ENCODE data around the gene CCDC69. TPM values are rescaled to one million over a fixed set of nuclear protein-coding genes. Genes with fewer than 3 reads are reported as not detected.

Gene CCDC69
- total RNA-seq, 1 experiment from 2014 or later: 2.8 TPM

GRCh38 chr5:151189151-151189550, 34.7 kb downstream of the CCDC69 start:
- BruUV-seq (replicated peaks): no TSS peak
- POLR2A ChIA-PET: no interaction called here

GRCh38 chr5:151186538-151186937, 37.4 kb downstream of the CCDC69 start:
- ChIA-PET CTCF (interaction anchor here (0.5 to 2.5 kb wide), 5 partner anchors 21 to 524 kb away, joined by 3 to 11 read pairs (median 7); no protein-coding TSS in a partner anchor), POLR2A (no interaction called here)
- Mint-ChIP-seq H3K27ac (ENCODE audit: low read depth, unreplicated experiment) (no peak overlapping the region), H3K9me3 (ENCODE audit: unreplicated experiment) (peaks cover 29% of the 10 kb centered on the region), H3K36me3 (ENCODE audit: insufficient read depth, unreplicated experiment) (peaks cover 6% of the 10 kb centered on the region), H3K4me3 (ENCODE audit: unreplicated experiment) (no peak overlapping the region), H3K4me1 (ENCODE audit: insufficient read depth, unreplicated experiment) (no peaks in the 10 kb centered on the region), H3K27me3 (ENCODE audit: insufficient read depth, unreplicated experiment) (no peaks in the 10 kb centered on the region)
- TF ChIP-seq, protein P1, sequence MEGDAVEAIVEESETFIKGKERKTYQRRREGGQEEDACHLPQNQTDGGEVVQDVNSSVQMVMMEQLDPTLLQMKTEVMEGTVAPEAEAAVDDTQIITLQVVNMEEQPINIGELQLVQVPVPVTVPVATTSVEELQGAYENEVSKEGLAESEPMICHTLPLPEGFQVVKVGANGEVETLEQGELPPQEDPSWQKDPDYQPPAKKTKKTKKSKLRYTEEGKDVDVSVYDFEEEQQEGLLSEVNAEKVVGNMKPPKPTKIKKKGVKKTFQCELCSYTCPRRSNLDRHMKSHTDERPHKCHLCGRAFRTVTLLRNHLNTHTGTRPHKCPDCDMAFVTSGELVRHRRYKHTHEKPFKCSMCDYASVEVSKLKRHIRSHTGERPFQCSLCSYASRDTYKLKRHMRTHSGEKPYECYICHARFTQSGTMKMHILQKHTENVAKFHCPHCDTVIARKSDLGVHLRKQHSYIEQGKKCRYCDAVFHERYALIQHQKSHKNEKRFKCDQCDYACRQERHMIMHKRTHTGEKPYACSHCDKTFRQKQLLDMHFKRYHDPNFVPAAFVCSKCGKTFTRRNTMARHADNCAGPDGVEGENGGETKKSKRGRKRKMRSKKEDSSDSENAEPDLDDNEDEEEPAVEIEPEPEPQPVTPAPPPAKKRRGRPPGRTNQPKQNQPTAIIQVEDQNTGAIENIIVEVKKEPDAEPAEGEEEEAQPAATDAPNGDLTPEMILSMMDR (IDR thresholded peaks at IDR 0.05; ENCODE audit: unreplicated experiment): no peak
- DNase-seq (ENCODE audit: unreplicated experiment): no peak
- BruUV-seq (replicated peaks): no TSS peak
- intact Hi-C loops (cut with micrococcal nuclease): no loop called here

More at GRCh38 chr5:151189151-151189550, 34.7 kb downstream of the CCDC69 start:
- TF ChIP-seq, protein P1 (IDR thresholded peaks at IDR 0.05; ENCODE audit: unreplicated experiment): no peak
- peaks cover 33% of the 10 kb centered on the region for H3K9me3 Mint-ChIP-seq (ENCODE audit: unreplicated experiment)
- no peaks in the 10 kb centered on the region for H3K36me3 Mint-ChIP-seq (ENCODE audit: insufficient read depth, unreplicated experiment)
- H3K27ac Mint-ChIP-seq (ENCODE audit: low read depth, unreplicated experiment): no peak overlapping the region
- DNase-seq (ENCODE audit: unreplicated experiment): no peak
- CTCF ChIA-PET: interaction anchor here (0.6 to 2.2 kb wide), 4 partner anchors 24 to 74 kb away, joined by 4 to 7 read pairs (median 6); no protein-coding TSS in a partner anchor
- intact Hi-C loops (cut with micrococcal nuclease): no loop called here
- H3K4me3 Mint-ChIP-seq (ENCODE audit: unreplicated experiment): no peak overlapping the region
- no peaks in the 10 kb centered on the region for H3K27me3 Mint-ChIP-seq (ENCODE audit: insufficient read depth, unreplicated experiment)
- no peaks in the 10 kb centered on the region for H3K4me1 Mint-ChIP-seq (ENCODE audit: insufficient read depth, unreplicated experiment)

GRCh38 chr5:151186052-151186451, 37.8 kb downstream of the CCDC69 start:
- Mint-ChIP-seq H3K9me3 (ENCODE audit: unreplicated experiment) (peaks cover 24% of the 10 kb centered on the region), H3K27ac (ENCODE audit: low read depth, unreplicated experiment) (no peak overlapping the region), H3K4me1 (ENCODE audit: insufficient read depth, unreplicated experiment) (no peaks in the 10 kb centered on the region), H3K36me3 (ENCODE audit: insufficient read depth, unreplicated experiment) (peaks cover 6% of the 10 kb centered on the region), H3K27me3 (ENCODE audit: insufficient read depth, unreplicated experiment) (no peaks in the 10 kb centered on the region), H3K4me3 (ENCODE audit: unreplicated experiment) (no peak overlapping the region)
- POLR2A ChIA-PET: no interaction called here
- BruUV-seq (replicated peaks): no TSS peak
- TF ChIP-seq, protein P1 (IDR thresholded peaks at IDR 0.05; ENCODE audit: unreplicated experiment): no peak
- intact Hi-C loops (cut with micrococcal nuclease): no loop called here
- CTCF ChIA-PET: interaction anchor here (0.6 to 2.5 kb wide), 3 partner anchors 21 to 60 kb away, joined by 3 to 11 read pairs (median 7); no protein-coding TSS in a partner anchor
- no peak for DNase-seq (ENCODE audit: unreplicated experiment)

DNA sequence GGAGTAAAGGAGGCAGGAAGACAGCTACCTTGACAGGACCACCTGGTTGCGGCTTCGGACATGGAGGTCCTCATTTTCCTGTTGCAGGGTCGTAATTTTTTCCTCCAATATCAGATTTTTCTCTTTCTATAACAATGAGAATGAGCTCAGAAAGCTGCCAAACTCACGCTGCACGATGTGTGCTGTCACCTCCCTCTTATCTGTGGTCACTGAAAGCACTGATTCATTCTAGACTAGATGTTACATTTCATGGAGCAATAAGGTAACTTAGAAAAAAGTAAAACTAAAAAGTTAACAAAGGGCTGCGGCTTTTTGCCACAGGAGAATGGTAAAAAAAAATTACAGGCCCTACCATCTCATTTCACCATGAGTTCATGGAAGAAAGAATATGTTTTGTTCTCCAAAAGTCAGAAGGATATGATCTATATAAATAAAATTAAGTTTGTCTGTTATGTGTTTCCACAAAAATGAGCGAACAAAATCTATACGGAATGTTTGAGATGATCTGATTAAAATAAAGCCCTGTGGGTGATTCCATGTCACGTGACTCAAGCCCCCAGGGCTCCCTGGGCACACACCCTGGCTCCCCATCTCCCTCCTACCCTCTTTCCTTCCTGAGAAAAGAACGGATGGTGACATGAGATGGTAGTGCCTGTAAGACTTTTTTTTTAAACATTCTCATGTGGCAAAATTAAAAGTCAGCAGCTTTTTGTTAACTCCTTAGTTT, 39.4 kb downstream of the CCDC69 start:
- BruUV-seq (replicated peaks): no TSS peak
- H3K4me3 Mint-ChIP-seq (ENCODE audit: unreplicated experiment): no peak overlapping the region

More for the DNA sequence above, 39.4 kb downstream of the CCDC69 start:
- Mint-ChIP-seq H3K27me3 (ENCODE audit: insufficient read depth, unreplicated experiment) (no peaks in the 10 kb centered on the region), H3K9me3 (ENCODE audit: unreplicated experiment) (peaks cover 9% of the 10 kb centered on the region), H3K4me1 (ENCODE audit: insufficient read depth, unreplicated experiment) (no peaks in the 10 kb centered on the region), H3K36me3 (ENCODE audit: insufficient read depth, unreplicated experiment) (peaks cover 6% of the 10 kb centered on the region), H3K27ac (ENCODE audit: low read depth, unreplicated experiment) (no peak overlapping the region)
- DNase-seq (ENCODE audit: unreplicated experiment): no peak
- POLR2A ChIA-PET: interaction anchor here (1.3 kb wide), 1 partner anchor 18 kb away, joined by 4 read pairs; no protein-coding TSS in a partner anchor
- CTCF ChIA-PET: interaction anchor here (0.6 to 2.3 kb wide), 9 partner anchors 20 to 554 kb away, joined by 3 to 11 read pairs (median 3); no protein-coding TSS in a partner anchor
- TF ChIP-seq, protein P1 (IDR thresholded peaks at IDR 0.05; ENCODE audit: unreplicated experiment): no peak
- intact Hi-C loops (cut with micrococcal nuclease): no loop called here
